ENCODE data around the gene KCNQ5.

Gene KCNQ5

GRCh38 chr6:72811971-72812421 is 190.1 kb downstream of the KCNQ5 start:
- DNase-seq, result no peak

- DNase-seq, result no peak
Measured at GRCh38 chr6:72813807-72814596, 192.1 kb downstream of the KCNQ5 start.

- DNase-seq, result no peak
Measured at GRCh38 chr6:72816022-72816421, 194.2 kb downstream of the KCNQ5 start.

GRCh38 chr6:72817208-72817607 is 195.3 kb downstream of the KCNQ5 start:
- no peak for DNase-seq

- DNase-seq, result no peak
Measured at GRCh38 chr6:72819609-72820008, 197.7 kb downstream of the KCNQ5 start.

- no peak for DNase-seq
Measured at GRCh38 chr6:72820153-72820552, 198.3 kb downstream of the KCNQ5 start.

GRCh38 chr6:72820906-72821305 is 199.0 kb downstream of the KCNQ5 start:
- DNase-seq, result no peak

- no peak for DNase-seq
Measured at GRCh38 chr6:72822023-72822422, 200.2 kb downstream of the KCNQ5 start.

GRCh38 chr6:72822691-72823090 is 200.8 kb downstream of the KCNQ5 start:
- no peak for DNase-seq

- DNase-seq, result no peak
Measured at GRCh38 chr6:72824833-72825232, 203.0 kb downstream of the KCNQ5 start.

- DNase-seq, result no peak
Measured at GRCh38 chr6:72825315-72825911, 203.5 kb downstream of the KCNQ5 start.

- DNase-seq, result no peak
Measured at GRCh38 chr6:72826037-72826436, 204.2 kb downstream of the KCNQ5 start.

- DNase-seq, result no peak
Measured at GRCh38 chr6:72826744-72827438, 205.0 kb downstream of the KCNQ5 start.

GRCh38 chr6:72828904-72829303 is 207.0 kb downstream of the KCNQ5 start:
- no peak for DNase-seq

- DNase-seq, result no peak
Measured at GRCh38 chr6:72832271-72832670, 210.4 kb downstream of the KCNQ5 start.

GRCh38 chr6:72835749-72836148 is 213.9 kb downstream of the KCNQ5 start:
- DNase-seq, result no peak

GRCh38 chr6:72836971-72837370 is 215.1 kb downstream of the KCNQ5 start:
- no peak for DNase-seq

GRCh38 chr6:72841195-72841594 is 219.3 kb downstream of the KCNQ5 start:
- no peak for DNase-seq

- DNase-seq, result no peak
Measured at GRCh38 chr6:72842140-72842539, 220.3 kb downstream of the KCNQ5 start.

GRCh38 chr6:72844614-72845013 is 222.8 kb downstream of the KCNQ5 start:
- no peak for DNase-seq

- DNase-seq, result no peak
Measured at GRCh38 chr6:72849346-72849745, 227.5 kb downstream of the KCNQ5 start.

GRCh38 chr6:72850040-72850439 is 228.2 kb downstream of the KCNQ5 start:
- DNase-seq, result no peak

- peak; percentile 17 for DNase-seq
Measured at GRCh38 chr6:72850469-72850868, 228.6 kb downstream of the KCNQ5 start.

- no peak for DNase-seq
Measured at GRCh38 chr6:72855471-72855870, 233.6 kb downstream of the KCNQ5 start.

All from NCI-H446 treated with DMSO at 0.1 percent for 48 hours (cell line).